Measurements from ENCODE around the gene VSTM2A. TPM values are rescaled to one million over a fixed set of nuclear protein-coding genes. Genes with fewer than 3 reads are reported as not detected.

The VSTM2A gene
- total RNA-seq, 1 experiment from 2014 or later = not detected

DNA sequence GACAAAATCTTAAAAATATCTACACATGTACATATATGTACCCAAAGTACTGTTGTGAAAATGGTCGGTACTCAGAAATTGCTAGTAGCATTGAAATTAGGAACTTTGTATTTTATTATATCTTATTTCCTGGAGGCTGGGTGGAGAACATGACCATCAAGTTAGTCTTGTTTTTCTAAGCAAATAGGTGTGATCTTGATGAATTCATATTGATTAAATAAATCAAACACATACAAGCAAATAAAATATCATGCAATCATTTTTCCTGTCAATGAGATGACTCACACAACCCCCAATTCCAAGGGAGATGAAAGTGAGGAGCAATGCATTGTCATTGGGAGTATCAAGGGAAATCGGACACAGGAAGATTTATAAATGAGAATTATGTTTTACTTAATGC is 18.0 kb downstream of the VSTM2A start:
- BruUV-seq (replicated peaks) = no TSS peak
- TF ChIP-seq, protein P1, sequence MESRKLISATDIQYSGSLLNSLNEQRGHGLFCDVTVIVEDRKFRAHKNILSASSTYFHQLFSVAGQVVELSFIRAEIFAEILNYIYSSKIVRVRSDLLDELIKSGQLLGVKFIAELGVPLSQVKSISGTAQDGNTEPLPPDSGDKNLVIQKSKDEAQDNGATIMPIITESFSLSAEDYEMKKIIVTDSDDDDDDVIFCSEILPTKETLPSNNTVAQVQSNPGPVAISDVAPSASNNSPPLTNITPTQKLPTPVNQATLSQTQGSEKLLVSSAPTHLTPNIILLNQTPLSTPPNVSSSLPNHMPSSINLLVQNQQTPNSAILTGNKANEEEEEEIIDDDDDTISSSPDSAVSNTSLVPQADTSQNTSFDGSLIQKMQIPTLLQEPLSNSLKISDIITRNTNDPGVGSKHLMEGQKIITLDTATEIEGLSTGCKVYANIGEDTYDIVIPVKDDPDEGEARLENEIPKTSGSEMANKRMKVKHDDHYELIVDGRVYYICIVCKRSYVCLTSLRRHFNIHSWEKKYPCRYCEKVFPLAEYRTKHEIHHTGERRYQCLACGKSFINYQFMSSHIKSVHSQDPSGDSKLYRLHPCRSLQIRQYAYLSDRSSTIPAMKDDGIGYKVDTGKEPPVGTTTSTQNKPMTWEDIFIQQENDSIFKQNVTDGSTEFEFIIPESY (IDR thresholded peaks at IDR 0.05; ENCODE audit: extremely low read depth, insufficient replicate concordance, low read length) = no peak
- TF ChIP-seq SRF (IDR thresholded peaks at IDR 0.05; ENCODE audit: low read depth) = no peak
- TF ChIP-seq YY1 (IDR thresholded peaks at IDR 0.05; ENCODE audit: extremely low read depth, insufficient replicate concordance, low read depth, low read length) = no peak
- TF ChIP-seq ZFX (IDR thresholded peaks at IDR 0.05) = no peak
- no peak for TF ChIP-seq SIN3A (IDR thresholded peaks at IDR 0.05; ENCODE audit: low read depth)
- TF ChIP-seq CBX3 (IDR thresholded peaks at IDR 0.05; ENCODE audit: low read depth) = no peak
- TF ChIP-seq FOSL1 (IDR thresholded peaks at IDR 0.05; ENCODE audit: low read depth) = no peak
- TF ChIP-seq EGR1 (IDR thresholded peaks at IDR 0.05; ENCODE audit: low read depth) = no peak
- no peak for TF ChIP-seq JUND (IDR thresholded peaks at IDR 0.05)
- TF ChIP-seq EZH2phosphoT487 (IDR thresholded peaks at IDR 0.05; ENCODE audit: borderline replicate concordance) = no peak
- no peak for TF ChIP-seq ELF1 (IDR thresholded peaks at IDR 0.05; ENCODE audit: borderline replicate concordance, low read depth)
- TF ChIP-seq POLR2AphosphoS5 (IDR thresholded peaks at IDR 0.05; ENCODE audit: low read depth, low read length) = no peak
- TF ChIP-seq, protein P2, sequence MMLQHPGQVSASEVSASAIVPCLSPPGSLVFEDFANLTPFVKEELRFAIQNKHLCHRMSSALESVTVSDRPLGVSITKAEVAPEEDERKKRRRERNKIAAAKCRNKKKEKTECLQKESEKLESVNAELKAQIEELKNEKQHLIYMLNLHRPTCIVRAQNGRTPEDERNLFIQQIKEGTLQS (IDR thresholded peaks at IDR 0.05) = no peak
- TF ChIP-seq, protein P3, sequence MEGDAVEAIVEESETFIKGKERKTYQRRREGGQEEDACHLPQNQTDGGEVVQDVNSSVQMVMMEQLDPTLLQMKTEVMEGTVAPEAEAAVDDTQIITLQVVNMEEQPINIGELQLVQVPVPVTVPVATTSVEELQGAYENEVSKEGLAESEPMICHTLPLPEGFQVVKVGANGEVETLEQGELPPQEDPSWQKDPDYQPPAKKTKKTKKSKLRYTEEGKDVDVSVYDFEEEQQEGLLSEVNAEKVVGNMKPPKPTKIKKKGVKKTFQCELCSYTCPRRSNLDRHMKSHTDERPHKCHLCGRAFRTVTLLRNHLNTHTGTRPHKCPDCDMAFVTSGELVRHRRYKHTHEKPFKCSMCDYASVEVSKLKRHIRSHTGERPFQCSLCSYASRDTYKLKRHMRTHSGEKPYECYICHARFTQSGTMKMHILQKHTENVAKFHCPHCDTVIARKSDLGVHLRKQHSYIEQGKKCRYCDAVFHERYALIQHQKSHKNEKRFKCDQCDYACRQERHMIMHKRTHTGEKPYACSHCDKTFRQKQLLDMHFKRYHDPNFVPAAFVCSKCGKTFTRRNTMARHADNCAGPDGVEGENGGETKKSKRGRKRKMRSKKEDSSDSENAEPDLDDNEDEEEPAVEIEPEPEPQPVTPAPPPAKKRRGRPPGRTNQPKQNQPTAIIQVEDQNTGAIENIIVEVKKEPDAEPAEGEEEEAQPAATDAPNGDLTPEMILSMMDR (IDR thresholded peaks at IDR 0.05 in 2 of 3, conservative IDR thresholded peaks at IDR 0.05 in 1 of 3; ENCODE audit: borderline replicate concordance in 1 of 3, insufficient read depth in 1 of 3, low read depth in 2 of 3, low read length in 2 of 3) = no peak
- TF ChIP-seq, protein P4, sequence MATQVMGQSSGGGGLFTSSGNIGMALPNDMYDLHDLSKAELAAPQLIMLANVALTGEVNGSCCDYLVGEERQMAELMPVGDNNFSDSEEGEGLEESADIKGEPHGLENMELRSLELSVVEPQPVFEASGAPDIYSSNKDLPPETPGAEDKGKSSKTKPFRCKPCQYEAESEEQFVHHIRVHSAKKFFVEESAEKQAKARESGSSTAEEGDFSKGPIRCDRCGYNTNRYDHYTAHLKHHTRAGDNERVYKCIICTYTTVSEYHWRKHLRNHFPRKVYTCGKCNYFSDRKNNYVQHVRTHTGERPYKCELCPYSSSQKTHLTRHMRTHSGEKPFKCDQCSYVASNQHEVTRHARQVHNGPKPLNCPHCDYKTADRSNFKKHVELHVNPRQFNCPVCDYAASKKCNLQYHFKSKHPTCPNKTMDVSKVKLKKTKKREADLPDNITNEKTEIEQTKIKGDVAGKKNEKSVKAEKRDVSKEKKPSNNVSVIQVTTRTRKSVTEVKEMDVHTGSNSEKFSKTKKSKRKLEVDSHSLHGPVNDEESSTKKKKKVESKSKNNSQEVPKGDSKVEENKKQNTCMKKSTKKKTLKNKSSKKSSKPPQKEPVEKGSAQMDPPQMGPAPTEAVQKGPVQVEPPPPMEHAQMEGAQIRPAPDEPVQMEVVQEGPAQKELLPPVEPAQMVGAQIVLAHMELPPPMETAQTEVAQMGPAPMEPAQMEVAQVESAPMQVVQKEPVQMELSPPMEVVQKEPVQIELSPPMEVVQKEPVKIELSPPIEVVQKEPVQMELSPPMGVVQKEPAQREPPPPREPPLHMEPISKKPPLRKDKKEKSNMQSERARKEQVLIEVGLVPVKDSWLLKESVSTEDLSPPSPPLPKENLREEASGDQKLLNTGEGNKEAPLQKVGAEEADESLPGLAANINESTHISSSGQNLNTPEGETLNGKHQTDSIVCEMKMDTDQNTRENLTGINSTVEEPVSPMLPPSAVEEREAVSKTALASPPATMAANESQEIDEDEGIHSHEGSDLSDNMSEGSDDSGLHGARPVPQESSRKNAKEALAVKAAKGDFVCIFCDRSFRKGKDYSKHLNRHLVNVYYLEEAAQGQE (IDR thresholded peaks at IDR 0.05; ENCODE audit: low read depth) = no peak
- TF ChIP-seq TCF7L2 (IDR thresholded peaks at IDR 0.05; ENCODE audit: borderline replicate concordance, extremely low read depth, insufficient read depth, insufficient read length) = no peak
- TF ChIP-seq RAD21 (IDR thresholded peaks at IDR 0.05; ENCODE audit: low read depth) = no peak
- no peak for TF ChIP-seq ZNF274 (IDR thresholded peaks at IDR 0.05; ENCODE audit: low read depth, low read length)
- TF ChIP-seq CEBPB (IDR thresholded peaks at IDR 0.05; ENCODE audit: low read depth) = no peak
- TF ChIP-seq SP1 (IDR thresholded peaks at IDR 0.05; ENCODE audit: low read depth) = no peak
- Histone ChIP-seq H3K27me3 (ENCODE audit: insufficient read depth, low read length) (no peaks in the 10 kb centered on the region), H3K27ac (ENCODE audit: low read depth, low read length) (no peak overlapping the region), H3K4me3 (replicated peaks in 1 of 2; ENCODE audit: low read depth in 1 of 2, low read length in 2 of 2) (no peak overlapping the region), H3K9me2 (ENCODE audit: insufficient read depth) (no peaks in the 10 kb centered on the region), H3K4me1 (ENCODE audit: control insufficient read depth in 1 of 2, insufficient read depth in 2 of 2, low read length in 2 of 2) (no peaks in the 10 kb centered on the region), H3K4me2 (ENCODE audit: low read length) (no peak overlapping the region), H3K9ac (ENCODE audit: low read length) (no peak overlapping the region), H3K36me3 (ENCODE audit: control insufficient read depth in 1 of 2, insufficient read depth in 2 of 2, low read length in 2 of 2) (no peaks in the 10 kb centered on the region), H3K9me3 (ENCODE audit: control insufficient read depth in 1 of 2, insufficient read depth in 1 of 2, low read depth in 1 of 2, low read length in 2 of 2) (no peaks in the 10 kb centered on the region), H4K20me1 (ENCODE audit: insufficient read depth) (no peaks in the 10 kb centered on the region), H3K79me2 (ENCODE audit: insufficient read depth, low read length) (no peaks in the 10 kb centered on the region), H2AFZ (ENCODE audit: low read depth, low read length, poor library complexity, severe bottlenecking) (no peak overlapping the region)
- intact Hi-C loops (cut with micrococcal nuclease) = no loop called here
- DNase-seq (ENCODE audit: low read depth, low spot score) (no peak), ATAC-seq (no peak)
- CTCF ChIA-PET = no interaction called here
- RAD21 ChIA-PET (ENCODE audit: low non-redundant PET in 1 of 2, low total read pairs in 2 of 2, uncharacterized antibody in 2 of 2, unreplicated experiment in 2 of 2) = no interaction called here
- POLR2A ChIA-PET = no interaction called here

Data from HCT116 (cell line).